GM21619 (cell line): ENCODE data around the gene KCNH1.
A peak's percentile ranks its signal among the peaks of the same experiment; 100 is the strongest.
"Not testable (repeated sequence)": the region's sequence is repeated elsewhere in the genome, so short reads cannot be mapped to it uniquely, and the experiment has no call there.

Experiments
- ATAC-seq: cut with Tn5 transposase; IDR thresholded peaks from one replicate; pipeline ENCODE4 v1.9.1; 2021; ENCODE audit not compliant: unreplicated experiment

KCNH1 gene

GRCh38 chr1:211013346-211014240, 120.4 kb downstream of the KCNH1 start:
- ATAC-seq = no peak

GRCh38 chr1:211011128-211011527, 122.8 kb downstream of the KCNH1 start:
- not testable (repeated sequence) for ATAC-seq

- ATAC-seq = no peak
Observed at GRCh38 chr1:211009944-211010343, 124.0 kb downstream of the KCNH1 start.

GRCh38 chr1:211007830-211008229, 126.1 kb downstream of the KCNH1 start:
- no peak for ATAC-seq

GRCh38 chr1:210995931-210996330, 138.0 kb downstream of the KCNH1 start:
- not testable (repeated sequence) for ATAC-seq

- ATAC-seq = no peak
Observed at GRCh38 chr1:210992837-210993236, 141.1 kb downstream of the KCNH1 start.

GRCh38 chr1:210989905-210990304, 144.0 kb downstream of the KCNH1 start:
- no peak for ATAC-seq

- no peak for ATAC-seq
Observed at GRCh38 chr1:210981490-210981889, 152.5 kb downstream of the KCNH1 start.

- no peak for ATAC-seq
Observed at GRCh38 chr1:210980082-210980481, 153.9 kb downstream of the KCNH1 start.

- ATAC-seq = no peak
Observed at GRCh38 chr1:210978974-210979354, 155.0 kb downstream of the KCNH1 start.

- peak; percentile 84 for ATAC-seq
Observed at GRCh38 chr1:210978316-210978973, 155.5 kb downstream of the KCNH1 start.

- ATAC-seq = no peak
Observed at GRCh38 chr1:210951279-210951678, 182.7 kb downstream of the KCNH1 start.

GRCh38 chr1:210949940-210950546, 183.9 kb downstream of the KCNH1 start:
- ATAC-seq = peak; percentile 72

- no peak for ATAC-seq
Observed at GRCh38 chr1:210949489-210949888, 184.5 kb downstream of the KCNH1 start.

- no peak for ATAC-seq
Observed at GRCh38 chr1:210949039-210949438, 184.9 kb downstream of the KCNH1 start.

- ATAC-seq = no peak
Observed at GRCh38 chr1:210944252-210944651, 189.7 kb downstream of the KCNH1 start.

- no peak for ATAC-seq
Observed at GRCh38 chr1:210942513-210942912, 191.4 kb downstream of the KCNH1 start.

GRCh38 chr1:210940081-210940617, 193.8 kb downstream of the KCNH1 start:
- ATAC-seq = no peak

- ATAC-seq = no peak
Observed at GRCh38 chr1:210938416-210938925, 195.5 kb downstream of the KCNH1 start.

- no peak for ATAC-seq
Observed at GRCh38 chr1:210937846-210938245, 196.1 kb downstream of the KCNH1 start.

GRCh38 chr1:210935905-210936304, 198.0 kb downstream of the KCNH1 start:
- ATAC-seq = no peak
